Kidney epithelial cell (primary cell): ENCODE data around the gene MCC. TPM values are rescaled to one million over a fixed set of nuclear protein-coding genes. Genes with fewer than 3 reads are reported as not detected.

Source experiments
- DNase-seq: peaks from one replicate; pipeline ENCODE4 v3.0.0-alpha.2; 2010; ENCODE audit warnings: low read depth
- H3K27me3 ChIP-seq: 2 replicates; pipeline ENCODE4 v1.6.0; 2011; ENCODE audit warnings: low read length; ENCODE audit not compliant: control insufficient read depth, insufficient read depth
- H3K36me3 ChIP-seq: 2 replicates; pipeline ENCODE4 v1.5.1; 2011; ENCODE audit warnings: low read length; ENCODE audit not compliant: control insufficient read depth, insufficient read depth
- H3K4me3 ChIP-seq: 2 replicates; pipeline ENCODE4 v1.5.1; 2011; ENCODE audit warnings: low read depth, mild to moderate bottlenecking, control low read depth, low read length
- CTCF ChIP-seq: IDR thresholded peaks from 2 replicates; pipeline ENCODE4 v1.5.1; 2011; ENCODE audit warnings: mild to moderate bottlenecking, moderate library complexity, low read length, control low read depth, inconsistent platforms; ENCODE audit not compliant: insufficient read depth, poor library complexity, severe bottlenecking
- total RNA-seq: library from RNA; depleted of rRNA; stranded (reverse); fragments of >200 nt; gene quantifications from 2 replicates; pipeline ENCODE4 v1.2.3, GENCODE V29; 2015

MCC gene
- total RNA-seq, 1 donor from 2014 or later, result 16.7 TPM

DNA sequence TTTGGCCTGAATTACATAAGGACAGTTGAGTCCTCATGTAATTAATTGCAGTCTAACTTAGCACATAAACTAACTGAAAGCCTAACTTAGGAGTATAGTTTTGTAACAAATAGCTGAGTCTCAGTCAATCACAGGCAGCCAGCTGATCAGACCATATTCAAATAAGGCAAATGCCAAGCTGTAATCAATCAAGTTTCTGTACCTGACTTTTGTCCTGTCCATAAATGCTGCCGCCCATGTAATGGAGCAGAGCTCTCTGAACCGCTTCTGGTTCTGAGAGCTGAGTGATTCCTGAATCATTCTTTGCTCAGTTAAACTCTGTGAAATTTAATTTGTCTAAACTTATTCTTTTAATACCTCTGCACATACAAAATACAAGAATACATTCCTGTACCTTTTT is 158.3 kb downstream of the MCC start:
- Histone ChIP-seq H3K36me3 (no peaks in the 10 kb centered on the region), H3K4me3 (no peak overlapping the region), H3K27me3 (no peaks in the 10 kb centered on the region)
- no peak for TF ChIP-seq CTCF
- no peak for DNase-seq

- H3K4me3 ChIP-seq, result no peak overlapping the region
- TF ChIP-seq CTCF, result no peak
- no peaks in the 10 kb centered on the region for H3K27me3 ChIP-seq
- peak; percentile 56 for DNase-seq
- H3K36me3 ChIP-seq, result no peaks in the 10 kb centered on the region
Observed at GRCh38 chr5:113325054-113325453, 163.2 kb downstream of the MCC start.

- TF ChIP-seq CTCF, result no peak
- H3K36me3 ChIP-seq, result no peaks in the 10 kb centered on the region
- H3K4me3 ChIP-seq, result no peak overlapping the region
Observed at GRCh38 chr5:113321276-113321675, 167.0 kb downstream of the MCC start.

GRCh38 chr5:113320273-113320780 is 167.9 kb downstream of the MCC start:
- Histone ChIP-seq H3K36me3 (no peaks in the 10 kb centered on the region), H3K4me3 (no peak overlapping the region), H3K27me3 (no peaks in the 10 kb centered on the region)
- no peak for TF ChIP-seq CTCF
- DNase-seq, result no peak

More at GRCh38 chr5:113321276-113321675, 167.0 kb downstream of the MCC start:
- no peak for DNase-seq
- no peaks in the 10 kb centered on the region for H3K27me3 ChIP-seq

- no peaks in the 10 kb centered on the region for H3K36me3 ChIP-seq
- no peak for DNase-seq
- no peak overlapping the region for H3K4me3 ChIP-seq
- H3K27me3 ChIP-seq, result no peaks in the 10 kb centered on the region
- no peak for TF ChIP-seq CTCF
Observed at GRCh38 chr5:113319256-113320053, 168.8 kb downstream of the MCC start.

GRCh38 chr5:113317636-113318035 is 170.6 kb downstream of the MCC start:
- Histone ChIP-seq H3K36me3 (no peaks in the 10 kb centered on the region), H3K27me3 (no peaks in the 10 kb centered on the region), H3K4me3 (no peak overlapping the region)
- TF ChIP-seq CTCF, result no peak
- DNase-seq, result no peak
